NOMO-1 (cell line): Measurements from ENCODE around the gene LZTS2.
"Not testable (repeated sequence)": the region's sequence is repeated elsewhere in the genome, so short reads cannot be mapped to it uniquely, and the experiment has no call there.

Experiments
- DNase-seq, 2 experiments: peaks; one replicate each; lab custom pipeline; 2025; ENCODE audit not compliant: unreplicated experiment in 2 of 2; lab: John Stamatoyannopoulos, UW

LZTS2 gene

DNA sequence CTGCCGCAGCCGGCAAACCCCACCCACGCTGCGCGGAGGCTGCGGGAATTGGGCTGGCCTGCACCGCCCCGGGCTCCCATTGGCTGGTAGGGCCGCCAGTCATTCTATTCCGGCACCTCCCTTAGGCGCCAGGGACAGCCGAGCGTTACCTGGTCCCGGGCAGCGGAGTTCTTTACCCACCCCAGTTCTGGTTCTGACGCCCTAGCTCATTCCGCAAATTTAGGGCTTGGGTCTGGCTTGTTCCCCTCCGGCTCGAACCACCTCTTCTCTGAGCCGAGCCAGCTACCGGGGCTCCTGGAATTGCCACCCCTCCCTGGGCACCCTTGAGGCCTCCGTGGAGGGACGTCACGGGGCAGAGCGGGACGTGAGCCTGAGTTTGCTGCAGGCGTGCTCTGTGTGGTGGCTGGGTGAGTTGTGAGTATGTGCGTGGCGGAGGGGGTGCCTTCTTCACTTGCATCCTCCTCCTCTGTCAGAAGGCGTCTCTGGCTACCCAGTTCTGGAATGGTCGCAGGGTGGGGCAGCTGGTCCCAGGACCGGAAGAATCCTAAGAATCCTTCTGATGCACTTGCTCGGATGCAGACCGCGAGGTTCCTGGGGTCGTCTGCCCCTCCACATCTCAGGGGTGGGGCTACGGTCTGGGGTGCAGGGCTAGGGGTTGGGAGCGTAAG, 31.7 kb downstream of the LZTS2 start, which contains the start of the genes PDZD7 and SFXN3:
TSS of gene PDZD7 (minus strand) at position 2 of the 668 bp plus-strand sequence. CDS start 910 bp downstream, outside the sequence.
TSS of gene SFXN3 (plus strand) at position 107 of the 668 bp plus-strand sequence. CDS start 3,461 bp downstream, outside the sequence.
- peak; percentile 82 to 98 for DNase-seq

DNA sequence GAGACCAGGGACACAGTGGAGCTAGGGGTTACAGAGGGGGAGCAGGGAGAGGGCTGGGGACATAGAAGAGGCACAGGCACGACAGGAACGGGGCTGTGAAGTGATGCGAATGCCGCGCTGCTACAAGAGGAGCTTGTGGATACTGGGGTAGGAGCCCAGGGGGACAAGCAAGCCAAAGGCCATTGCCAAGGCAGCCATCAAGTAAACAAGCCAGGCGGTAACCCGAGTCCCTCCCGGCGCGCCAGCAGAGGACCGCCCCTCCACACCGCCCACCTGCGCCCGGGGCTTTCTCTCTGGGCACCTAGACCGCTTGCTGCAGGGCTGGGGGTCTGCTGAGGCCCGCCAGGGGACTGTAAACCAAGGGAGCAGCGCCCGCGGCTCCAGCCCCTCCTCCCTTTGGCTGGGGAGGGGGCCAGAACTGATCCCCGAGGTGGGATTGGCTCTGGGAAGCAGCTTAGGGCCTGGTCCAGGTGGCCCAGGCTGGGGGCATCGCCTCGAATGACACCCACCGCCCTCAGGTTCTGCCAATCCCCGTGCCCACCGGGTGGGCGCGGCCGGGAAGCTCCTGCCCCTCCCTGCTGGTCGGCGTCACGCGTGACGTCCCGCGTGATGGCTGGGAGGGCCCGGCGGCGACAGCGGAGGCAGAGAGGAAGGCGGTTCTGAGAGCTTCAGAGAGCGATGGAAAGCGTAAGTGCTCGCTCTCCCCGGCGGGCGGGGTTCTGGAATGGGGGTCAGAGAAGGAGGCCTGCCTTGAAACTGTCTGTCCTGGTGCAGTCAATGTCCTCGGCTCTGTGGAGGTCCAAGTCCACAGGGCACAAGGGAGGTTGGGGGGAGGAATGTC, 32.4 kb downstream of the LZTS2 start:
- DNase-seq, result peak; percentile 42 to 46

- DNase-seq, result peak; percentile 40 to 54
These were observed 33.1 kb downstream of the LZTS2 start for GRCh38 chr10:101032637-101033224.

- no peak for DNase-seq
These were observed 33.7 kb downstream of the LZTS2 start for GRCh38 chr10:101033276-101033675.

- DNase-seq, result not testable (repeated sequence)
These were observed 34.8 kb downstream of the LZTS2 start for GRCh38 chr10:101034404-101034803.

- no peak for DNase-seq
These were observed 35.7 kb downstream of the LZTS2 start for GRCh38 chr10:101035314-101035713.

DNA sequence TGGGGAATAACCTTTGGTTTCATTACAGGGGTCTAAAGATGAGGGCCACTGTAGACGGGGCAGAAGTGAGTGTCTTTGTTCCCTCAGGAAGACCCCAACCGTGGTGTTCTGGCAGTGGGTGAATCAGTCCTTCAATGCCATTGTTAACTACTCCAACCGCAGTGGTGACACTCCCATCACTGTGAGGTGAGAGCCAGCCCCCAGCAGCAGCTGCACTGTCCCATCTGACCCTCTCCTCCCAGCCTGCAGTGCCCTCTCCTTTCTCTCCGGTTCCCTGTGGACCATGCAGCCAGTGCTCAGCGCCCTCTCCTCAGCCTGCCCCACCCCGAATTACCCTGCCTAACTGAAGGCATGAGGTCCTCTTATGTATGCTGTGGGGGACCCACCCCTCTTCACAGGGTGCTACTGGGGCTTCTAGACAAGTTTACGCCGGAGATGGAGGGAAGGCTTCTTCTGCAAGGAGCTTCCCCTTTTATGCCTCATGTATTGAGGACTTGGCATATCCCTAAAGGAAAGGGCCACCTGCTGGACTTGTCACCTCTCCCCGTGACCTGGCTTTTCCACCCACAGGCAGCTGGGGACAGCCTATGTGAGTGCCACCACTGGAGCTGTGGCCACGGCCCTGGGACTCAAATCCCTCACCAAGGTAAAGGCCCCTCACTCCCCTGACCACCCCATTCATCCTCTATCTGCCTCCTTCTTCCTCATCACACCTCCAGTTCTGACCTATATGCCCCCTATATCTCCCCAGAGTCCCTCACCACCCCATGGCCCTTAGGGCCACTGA, 36.5 kb downstream of the LZTS2 start:
- no peak for DNase-seq

DNA sequence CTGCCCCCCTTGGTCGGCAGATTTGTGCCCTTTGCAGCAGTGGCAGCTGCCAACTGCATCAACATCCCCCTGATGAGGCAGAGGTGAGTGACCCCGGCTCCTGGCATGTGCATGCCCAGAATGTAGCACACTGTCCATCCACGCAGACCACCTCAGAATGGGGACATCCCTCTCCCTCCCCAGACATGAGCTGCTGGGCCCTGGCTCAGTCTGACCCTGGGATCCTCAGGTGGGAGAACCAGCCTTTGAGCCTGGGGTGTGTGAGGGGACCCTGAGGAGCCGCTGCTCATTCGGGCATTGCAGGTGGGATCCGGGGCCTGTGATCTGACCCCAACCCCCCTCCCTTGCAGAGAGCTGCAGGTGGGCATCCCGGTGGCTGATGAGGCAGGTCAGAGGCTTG, 37.1 kb downstream of the LZTS2 start:
- no peak for DNase-seq

DNA sequence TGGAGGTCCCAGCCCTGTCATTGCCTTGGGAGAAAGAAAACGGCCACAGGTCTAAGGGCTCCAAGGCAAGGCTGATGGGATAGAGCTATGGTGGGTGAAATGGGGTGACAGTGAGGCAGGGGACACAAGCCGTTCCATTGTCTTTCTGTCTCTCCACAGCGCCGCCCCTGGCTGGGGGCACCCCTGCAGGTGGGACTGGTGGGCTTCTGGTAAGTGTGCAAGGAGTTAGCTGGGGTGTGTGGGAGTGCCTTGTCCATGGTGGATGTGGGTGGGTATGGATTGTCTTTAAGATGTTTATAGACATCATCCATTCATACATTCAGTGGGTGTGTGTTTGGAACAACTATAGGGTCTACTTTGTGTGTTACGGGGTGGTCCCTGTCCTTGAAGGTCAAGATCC, 38.9 kb downstream of the LZTS2 start:
- DNase-seq, result no peak

GRCh38 chr10:101040061-101040460, 40.5 kb downstream of the LZTS2 start:
- no peak for DNase-seq

GRCh38 chr10:101040851-101041250, 41.2 kb downstream of the LZTS2 start:
- no peak for DNase-seq

DNA sequence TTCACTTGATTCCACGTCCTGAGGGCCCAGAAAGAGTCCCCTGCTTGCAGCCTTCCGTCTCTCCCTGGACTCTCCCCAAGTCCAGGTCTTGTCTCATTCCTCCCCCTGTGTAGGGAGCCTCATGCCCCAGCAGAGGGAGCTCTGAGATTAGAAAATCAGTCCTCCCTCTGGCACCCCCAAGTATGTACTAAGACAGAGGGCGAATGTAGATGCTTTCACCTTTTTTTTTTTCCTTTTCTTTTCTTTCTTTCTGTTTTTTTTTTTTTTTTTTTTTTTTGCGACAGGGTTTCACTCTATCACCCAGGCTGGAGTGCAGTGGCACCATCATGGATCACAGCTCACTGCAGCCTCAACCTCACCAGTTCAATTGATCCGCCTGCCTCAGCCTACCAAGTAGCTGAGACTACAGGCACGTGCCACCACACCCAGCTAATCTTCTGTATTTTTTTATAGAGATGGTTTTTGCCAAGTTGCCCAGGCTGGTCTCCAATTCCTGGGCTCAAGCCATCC, 41.7 kb downstream of the LZTS2 start:
- peak; percentile 46 to 67 for DNase-seq

GRCh38 chr10:101042118-101042517, 42.5 kb downstream of the LZTS2 start:
- DNase-seq, result no peak

DNA sequence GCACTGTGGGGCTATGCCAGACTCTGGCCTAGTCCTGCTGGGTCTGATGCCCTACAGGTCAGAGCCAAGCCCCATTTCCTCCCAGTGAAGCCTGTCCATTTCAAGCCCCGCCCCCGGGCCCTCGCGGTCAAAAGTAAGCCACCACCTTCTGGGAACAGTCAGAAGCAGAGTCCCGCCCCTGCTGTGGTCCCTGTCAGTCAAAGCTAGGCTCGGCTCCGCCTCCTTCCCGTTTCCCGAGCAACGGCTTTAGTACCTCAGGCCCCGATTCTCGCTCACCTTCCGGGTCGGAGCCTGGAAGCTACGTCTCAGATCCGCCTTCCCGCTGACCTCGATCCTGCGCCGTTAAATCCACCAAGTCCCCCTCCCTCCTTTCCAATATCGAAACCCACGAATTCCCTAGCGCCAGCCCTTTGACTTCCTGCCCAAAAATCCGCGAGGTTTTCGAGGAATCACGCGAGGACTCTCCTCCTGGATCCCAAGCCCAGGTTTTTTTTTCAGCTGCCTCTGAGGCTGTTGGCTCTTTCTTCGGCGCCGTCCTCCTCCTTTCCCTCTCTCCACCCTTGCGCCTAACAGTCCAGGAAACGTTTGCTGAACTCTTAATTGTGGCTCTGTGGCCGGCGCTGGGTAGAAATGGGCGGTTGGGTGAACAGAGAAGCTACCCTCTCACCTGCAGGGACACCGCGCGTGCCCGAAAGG, 43.2 kb downstream of the LZTS2 start:
- DNase-seq, result peak; percentile 92 to 93

- no peak for DNase-seq
These were observed 43.7 kb downstream of the LZTS2 start for GRCh38 chr10:101043363-101043707.

DNA sequence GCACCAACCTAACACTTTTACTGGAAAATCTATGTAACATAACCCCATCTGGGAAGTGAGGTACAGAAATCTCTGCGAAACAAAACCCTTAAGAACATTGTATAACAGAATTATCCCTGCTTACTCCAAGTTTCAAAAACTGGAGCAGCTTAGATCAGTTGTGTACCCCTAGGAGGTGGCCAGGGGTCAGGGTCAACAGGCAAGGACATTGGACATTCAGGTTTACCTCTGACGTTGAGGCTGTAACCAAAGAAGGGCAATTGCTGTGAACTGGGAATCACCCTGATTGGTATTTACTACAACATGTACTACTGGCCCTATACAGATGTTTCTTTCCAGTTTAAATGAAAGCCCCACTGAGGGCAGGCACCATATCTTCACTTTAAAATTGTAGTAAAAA, 44.5 kb downstream of the LZTS2 start:
- no peak for DNase-seq

GRCh38 chr10:101046332-101047238, 47.0 kb downstream of the LZTS2 start:
- DNase-seq, result no peak

- DNase-seq, result no peak
These were observed 47.7 kb downstream of the LZTS2 start for GRCh38 chr10:101047268-101047667.
